HG02885 (cell line): ENCODE measurements around the gene DYNLL2.
"Not testable (repeated sequence)": the region's sequence is repeated elsewhere in the genome, so short reads cannot be mapped to it uniquely, and the experiment has no call there.

Source experiments
- ATAC-seq: cut with Tn5 transposase; IDR thresholded peaks from one replicate; pipeline ENCODE4 v1.9.1; 2021; ENCODE audit warnings: mild to moderate bottlenecking; ENCODE audit not compliant: unreplicated experiment, poor library complexity

The DYNLL2 gene

GRCh38 chr17:58097384-58098088 lies 14.3 kb downstream of the DYNLL2 start:
- no peak for ATAC-seq

DNA sequence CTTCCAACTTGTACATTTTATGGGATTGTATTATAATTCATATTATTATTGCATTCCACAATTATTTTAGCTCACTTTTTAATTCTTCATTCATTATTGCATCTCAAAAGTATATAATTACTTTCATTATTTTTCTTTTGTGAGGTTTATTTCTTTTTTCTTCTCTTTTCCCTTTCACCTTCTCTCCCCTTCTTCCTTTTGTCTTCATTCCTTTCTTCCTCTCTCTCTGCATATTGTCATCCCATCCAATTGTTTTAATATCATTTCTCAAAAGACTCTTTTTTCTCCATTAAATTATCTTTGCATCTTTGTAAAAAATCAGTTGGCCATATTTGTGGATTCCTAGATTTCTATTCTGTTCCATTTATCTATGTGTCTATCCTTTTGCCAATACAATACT lies 17.3 kb downstream of the DYNLL2 start:
- no peak for ATAC-seq

- not testable (repeated sequence) for ATAC-seq
These were observed 18.7 kb downstream of the DYNLL2 start for GRCh38 chr17:58101898-58102297.

GRCh38 chr17:58105093-58105492 lies 21.9 kb downstream of the DYNLL2 start:
- no peak for ATAC-seq

DNA sequence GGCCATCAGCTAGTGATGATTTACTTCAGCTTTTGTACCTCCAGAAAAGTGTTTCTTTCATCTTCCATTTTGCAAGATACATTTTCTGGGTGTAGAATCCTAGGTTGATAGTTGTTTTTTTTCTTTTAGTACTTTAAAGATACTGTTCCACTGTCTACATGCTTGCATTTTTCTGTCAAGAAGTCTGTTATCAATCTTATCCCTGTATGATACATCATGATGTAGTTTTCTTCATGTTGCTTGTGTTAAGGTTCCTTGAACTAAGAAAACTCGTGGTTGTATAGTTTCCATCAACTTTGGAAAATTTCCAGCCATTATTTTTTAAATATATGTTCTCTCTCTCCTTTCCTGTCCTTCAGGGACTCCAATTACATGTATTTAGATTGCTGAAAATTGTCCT lies 24.1 kb downstream of the DYNLL2 start:
- no peak for ATAC-seq

DNA sequence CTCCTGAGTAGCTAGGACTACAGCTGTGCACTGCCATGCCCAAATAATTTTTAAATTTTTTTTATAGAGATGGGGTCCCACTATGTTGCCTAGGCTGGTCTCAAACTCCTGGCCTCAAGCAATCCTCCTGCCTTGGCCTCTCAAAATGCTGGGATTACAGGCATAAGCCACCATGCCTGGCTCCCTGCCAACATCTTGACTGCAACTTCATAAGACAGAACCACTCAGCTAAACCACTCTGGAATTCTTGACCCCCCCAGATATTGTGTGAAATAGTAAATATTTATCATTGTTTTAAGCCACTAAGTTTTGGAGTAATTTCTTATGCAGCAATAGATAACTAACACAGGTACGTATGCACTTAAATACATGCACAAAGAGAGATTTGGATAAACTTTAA lies 26.0 kb downstream of the DYNLL2 start:
- no peak for ATAC-seq

GRCh38 chr17:58110012-58110411 lies 26.8 kb downstream of the DYNLL2 start:
- ATAC-seq, result no peak

DNA sequence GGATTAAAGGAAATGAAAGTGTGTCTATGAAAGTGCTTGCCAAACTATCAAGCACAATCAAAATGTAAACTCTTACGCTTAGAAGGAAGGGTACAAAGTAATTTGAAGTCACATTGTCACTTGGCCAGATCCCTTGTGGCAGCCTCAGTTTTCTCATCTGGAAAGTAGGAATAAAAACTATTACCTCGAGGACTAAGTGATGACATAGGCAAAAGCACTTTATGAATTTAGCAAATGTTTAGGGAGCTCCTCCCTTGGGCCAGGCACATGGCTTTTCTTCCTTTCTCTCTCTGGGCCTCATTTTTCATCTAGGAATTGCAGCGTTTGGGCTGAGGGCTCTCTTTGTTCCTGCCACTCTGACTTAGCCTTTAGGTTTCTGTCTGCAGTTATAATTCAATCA lies 28.5 kb downstream of the DYNLL2 start:
- no peak for ATAC-seq

GRCh38 chr17:58112970-58113631 lies 29.9 kb downstream of the DYNLL2 start:
- ATAC-seq, result no peak

DNA sequence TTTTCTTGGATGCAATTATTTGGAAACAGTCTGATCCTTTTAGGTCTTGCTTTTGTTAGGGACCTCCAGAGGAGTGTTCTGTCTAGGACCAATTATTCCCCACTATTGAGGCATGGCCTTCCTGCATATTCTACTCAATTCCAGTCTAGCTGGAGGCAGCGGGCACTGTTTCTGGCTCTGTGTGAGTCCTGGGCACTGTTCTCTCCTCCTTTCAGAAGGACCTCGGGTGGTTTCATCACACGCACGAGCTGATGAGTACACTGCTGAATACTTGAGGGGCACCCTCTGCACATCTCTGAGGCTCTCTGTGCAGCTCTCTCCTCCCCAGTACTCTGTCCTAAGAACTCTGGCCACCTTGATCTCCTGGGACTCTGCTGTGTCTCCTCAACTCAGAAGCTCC lies 30.7 kb downstream of the DYNLL2 start:
- ATAC-seq, result no peak

- no peak for ATAC-seq
These were observed 34.2 kb downstream of the DYNLL2 start for GRCh38 chr17:58117382-58117781.

- no peak for ATAC-seq
These were observed 36.3 kb downstream of the DYNLL2 start for GRCh38 chr17:58119491-58119890.

GRCh38 chr17:58120195-58120822 lies 37.1 kb downstream of the DYNLL2 start:
- ATAC-seq, result no peak

GRCh38 chr17:58121925-58122324 lies 38.7 kb downstream of the DYNLL2 start:
- no peak for ATAC-seq

- ATAC-seq, result no peak
These were observed 44.6 kb downstream of the DYNLL2 start for GRCh38 chr17:58127846-58128245.

DNA sequence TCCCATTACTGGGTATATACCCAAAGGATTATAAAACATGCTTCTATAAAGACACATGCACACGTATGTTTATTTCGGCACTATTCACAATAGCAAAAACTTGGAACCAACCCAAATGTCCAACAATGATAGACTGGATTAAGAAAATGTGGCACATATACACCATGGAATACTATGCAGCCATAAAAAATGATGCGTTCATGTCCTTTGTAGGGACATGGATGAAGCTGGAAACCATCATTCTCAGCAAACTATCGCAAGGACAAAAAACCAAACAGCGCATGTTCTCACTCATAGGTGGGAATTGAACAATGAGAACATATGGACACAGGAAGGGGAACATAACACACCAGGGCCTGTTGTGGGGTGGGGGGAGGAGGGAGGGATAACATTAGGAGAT lies 49.5 kb downstream of the DYNLL2 start:
- not testable (repeated sequence) for ATAC-seq

- ATAC-seq, result no peak
These were observed 53.6 kb downstream of the DYNLL2 start for GRCh38 chr17:58136669-58137279.

- no peak for ATAC-seq
These were observed 58.3 kb downstream of the DYNLL2 start for GRCh38 chr17:58141505-58141904.

DNA sequence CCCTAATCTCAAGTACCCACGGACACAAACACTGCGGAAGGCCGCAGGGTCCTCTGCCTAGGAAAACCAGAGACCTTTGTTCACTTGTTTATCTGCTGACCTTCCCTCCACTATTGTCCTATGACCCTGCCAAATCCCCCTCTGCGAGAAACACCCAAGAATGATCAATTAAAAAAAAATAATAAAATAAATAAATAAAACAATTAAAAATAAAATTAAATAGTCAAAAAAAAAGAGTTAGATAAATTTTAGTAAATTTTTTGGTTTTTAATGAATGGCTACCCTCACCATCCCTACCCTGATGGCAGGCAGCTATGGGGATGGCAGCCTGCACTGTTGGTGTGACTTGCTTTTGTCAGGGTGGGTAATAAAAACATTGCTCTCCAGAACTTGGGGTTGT lies 60.1 kb downstream of the DYNLL2 start:
- ATAC-seq, result not testable (repeated sequence)

- no peak for ATAC-seq
These were observed 61.6 kb downstream of the DYNLL2 start for GRCh38 chr17:58144801-58145200.
